RWPE2 (cell line): ENCODE data around the gene MPZL3.

Experiments used
- ATAC-seq: fragments of 200-7000 bp; cut with Tn5 transposase; 3 replicates; pipeline ENCODE4 v1.9.1; 2021; ENCODE audit warnings: low read depth
- DNase-seq: peaks from one replicate; pipeline ENCODE4 v3.0.0-alpha.2; 2020; ENCODE audit warnings: low spot score
- H3K27ac ChIP-seq: fragments of 450-650 bp; 2 replicates; pipeline ENCODE4 v1.5.1; 2017; ENCODE audit warnings: mild to moderate bottlenecking; ENCODE audit not compliant: poor library complexity, severe bottlenecking
- H3K27me3 ChIP-seq: fragments of 250-450 bp; sonication (Bioruptor Pico); 2 replicates; pipeline ENCODE4 v1.5.1; 2021; ENCODE audit warnings: mild to moderate bottlenecking, moderate library complexity; ENCODE audit not compliant: insufficient read depth, poor library complexity, severe bottlenecking
- H3K36me3 ChIP-seq: fragments of 250-450 bp; sonication (Bioruptor Pico); 2 replicates; pipeline ENCODE4 v1.5.1; 2020; ENCODE audit warnings: low read depth, mild to moderate bottlenecking, moderate library complexity
- H3K4me1 ChIP-seq: fragments of 250-450 bp; sonication (Bioruptor Pico); 2 replicates; pipeline ENCODE4 v1.5.1; 2021; ENCODE audit warnings: mild to moderate bottlenecking, moderate library complexity; ENCODE audit not compliant: insufficient read depth, poor library complexity, severe bottlenecking
- H3K4me3 ChIP-seq: fragments of 250-450 bp; sonication (Bioruptor Pico); 2 replicates; pipeline ENCODE4 v1.5.1; 2021; ENCODE audit warnings: mild to moderate bottlenecking, moderate library complexity; ENCODE audit not compliant: severe bottlenecking
- H3K9me3 ChIP-seq: fragments of 250-450 bp; sonication (Bioruptor Pico); 2 replicates; pipeline ENCODE4 v1.5.1; 2021; ENCODE audit warnings: mild to moderate bottlenecking, moderate library complexity; ENCODE audit not compliant: severe bottlenecking
- TF ChIP-seq, protein P1 (sequence below): fragments of 450-650 bp; IDR thresholded peaks from one replicate; pipeline ENCODE4 v1.5.1; 2017; ENCODE audit warnings: mild to moderate bottlenecking, moderate library complexity; ENCODE audit not compliant: poor library complexity, severe bottlenecking

Gene MPZL3

DNA sequence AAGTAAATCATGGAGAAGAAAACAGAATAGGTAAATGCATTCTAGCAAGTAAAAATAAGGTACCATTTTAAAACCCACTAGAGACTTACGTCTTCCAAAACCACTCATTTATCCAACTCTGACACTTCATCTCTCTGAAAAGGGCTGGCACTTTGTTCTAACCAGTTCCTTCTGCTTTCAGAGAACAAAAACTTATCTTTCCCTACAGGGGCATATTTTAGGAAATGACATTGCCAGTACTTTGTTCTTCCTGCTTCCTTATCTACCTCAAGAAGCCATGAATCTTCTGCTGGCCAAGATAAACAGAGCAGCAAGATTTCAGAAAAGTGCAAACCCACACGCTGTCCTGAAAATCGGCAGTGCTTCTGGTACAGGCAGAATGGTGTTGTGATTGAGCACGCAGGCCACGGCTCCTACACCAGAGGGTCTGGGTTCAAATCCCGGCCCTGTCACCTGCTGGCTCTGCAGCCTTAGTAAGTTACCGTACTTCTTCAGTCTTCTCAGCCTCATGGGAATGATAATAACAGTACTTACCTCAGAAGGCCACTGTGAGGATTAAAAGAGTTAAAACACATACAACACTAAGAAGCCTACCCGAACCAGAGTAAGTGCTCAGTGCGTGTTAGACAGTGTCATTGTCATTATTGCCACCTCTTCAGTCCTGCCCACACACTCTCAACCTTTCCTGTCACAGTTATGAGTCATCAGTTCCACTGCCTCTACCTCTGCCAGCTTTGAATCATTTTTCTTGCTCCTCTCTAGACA, 11.0 kb downstream of the MPZL3 start:
- TF ChIP-seq, protein P1, sequence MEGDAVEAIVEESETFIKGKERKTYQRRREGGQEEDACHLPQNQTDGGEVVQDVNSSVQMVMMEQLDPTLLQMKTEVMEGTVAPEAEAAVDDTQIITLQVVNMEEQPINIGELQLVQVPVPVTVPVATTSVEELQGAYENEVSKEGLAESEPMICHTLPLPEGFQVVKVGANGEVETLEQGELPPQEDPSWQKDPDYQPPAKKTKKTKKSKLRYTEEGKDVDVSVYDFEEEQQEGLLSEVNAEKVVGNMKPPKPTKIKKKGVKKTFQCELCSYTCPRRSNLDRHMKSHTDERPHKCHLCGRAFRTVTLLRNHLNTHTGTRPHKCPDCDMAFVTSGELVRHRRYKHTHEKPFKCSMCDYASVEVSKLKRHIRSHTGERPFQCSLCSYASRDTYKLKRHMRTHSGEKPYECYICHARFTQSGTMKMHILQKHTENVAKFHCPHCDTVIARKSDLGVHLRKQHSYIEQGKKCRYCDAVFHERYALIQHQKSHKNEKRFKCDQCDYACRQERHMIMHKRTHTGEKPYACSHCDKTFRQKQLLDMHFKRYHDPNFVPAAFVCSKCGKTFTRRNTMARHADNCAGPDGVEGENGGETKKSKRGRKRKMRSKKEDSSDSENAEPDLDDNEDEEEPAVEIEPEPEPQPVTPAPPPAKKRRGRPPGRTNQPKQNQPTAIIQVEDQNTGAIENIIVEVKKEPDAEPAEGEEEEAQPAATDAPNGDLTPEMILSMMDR: no peak
- ATAC-seq: peak; percentile 89
- H3K4me3 ChIP-seq: no peak overlapping the region

DNA sequence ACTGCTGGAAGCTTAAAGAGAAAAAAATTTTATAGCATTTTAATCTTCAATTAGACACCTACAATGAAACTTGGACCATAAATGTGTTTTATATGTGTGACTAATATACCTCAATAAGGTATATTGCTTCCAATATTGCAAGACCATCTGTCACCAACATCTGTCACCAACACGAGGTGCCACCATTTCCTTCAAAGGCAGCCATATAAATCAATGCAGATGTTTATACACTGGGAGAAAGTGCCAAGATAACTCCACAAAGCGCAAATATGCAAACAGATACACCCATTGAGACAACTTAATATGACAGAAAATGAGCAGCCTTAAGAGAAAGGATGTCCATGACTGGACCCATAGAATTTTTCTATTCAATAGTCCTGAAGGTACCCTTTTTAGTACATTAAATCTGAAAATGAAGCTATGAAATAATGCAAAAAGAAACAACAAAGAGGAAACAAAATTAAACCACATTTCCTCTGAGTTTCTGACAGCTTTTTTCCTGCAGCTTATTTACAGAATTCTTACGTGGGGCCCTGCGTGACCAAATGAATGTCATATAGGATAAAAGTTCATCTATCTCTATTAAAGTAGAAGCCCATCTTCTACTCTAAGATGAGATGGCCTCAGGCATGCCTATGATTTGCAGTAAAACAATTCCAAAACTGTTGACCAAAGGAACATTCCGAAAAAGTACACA, 12.5 kb downstream of the MPZL3 start:
- Histone ChIP-seq H3K27ac (no peak overlapping the region), H3K4me3 (no peak overlapping the region), H3K4me1 (peaks cover 16% of the 10 kb centered on the region), H3K27me3 (no peaks in the 10 kb centered on the region), H3K9me3 (no peaks in the 10 kb centered on the region), H3K36me3 (peaks cover 9% of the 10 kb centered on the region)
- TF ChIP-seq, protein P1: no peak
- DNase-seq: no peak
- no peak for ATAC-seq

More for the DNA sequence above, 11.0 kb downstream of the MPZL3 start:
- no peaks in the 10 kb centered on the region for H3K9me3 ChIP-seq
- no peaks in the 10 kb centered on the region for H3K27me3 ChIP-seq
- peaks cover 3% of the 10 kb centered on the region; the same call in 1 of the 2 replicates for H3K36me3 ChIP-seq
- peaks cover 16% of the 10 kb centered on the region for H3K4me1 ChIP-seq
- H3K27ac ChIP-seq: peak overlapping the region; percentile 15
- DNase-seq: no peak

DNA sequence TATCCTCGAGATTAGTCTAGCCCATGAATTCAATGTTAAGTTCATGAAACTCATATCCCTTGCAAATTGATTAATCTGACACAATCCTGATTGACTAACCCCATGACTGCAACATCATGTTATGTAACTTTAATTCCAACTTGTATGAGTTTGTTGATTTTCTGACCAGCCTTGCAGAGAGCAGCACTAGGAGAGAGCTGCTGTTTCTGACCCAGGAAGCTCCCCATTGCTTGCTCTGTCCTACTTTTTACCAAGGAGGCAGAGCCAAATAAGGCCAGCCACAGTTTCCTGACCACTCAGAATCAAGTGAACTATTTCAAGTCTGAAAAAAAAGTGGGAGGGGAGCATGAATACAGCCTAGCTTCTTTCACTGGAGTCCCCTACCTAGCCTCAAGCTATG, 13.2 kb downstream of the MPZL3 start:
- ATAC-seq (no peak), DNase-seq (no peak)
- H3K36me3 ChIP-seq: peaks cover 11% of the 10 kb centered on the region
- H3K4me3 ChIP-seq: no peak overlapping the region
- no peaks in the 10 kb centered on the region for H3K27me3 ChIP-seq
- H3K4me1 ChIP-seq: peaks cover 16% of the 10 kb centered on the region
- H3K9me3 ChIP-seq: no peaks in the 10 kb centered on the region
- TF ChIP-seq, protein P1: no peak
- no peak overlapping the region for H3K27ac ChIP-seq

DNA sequence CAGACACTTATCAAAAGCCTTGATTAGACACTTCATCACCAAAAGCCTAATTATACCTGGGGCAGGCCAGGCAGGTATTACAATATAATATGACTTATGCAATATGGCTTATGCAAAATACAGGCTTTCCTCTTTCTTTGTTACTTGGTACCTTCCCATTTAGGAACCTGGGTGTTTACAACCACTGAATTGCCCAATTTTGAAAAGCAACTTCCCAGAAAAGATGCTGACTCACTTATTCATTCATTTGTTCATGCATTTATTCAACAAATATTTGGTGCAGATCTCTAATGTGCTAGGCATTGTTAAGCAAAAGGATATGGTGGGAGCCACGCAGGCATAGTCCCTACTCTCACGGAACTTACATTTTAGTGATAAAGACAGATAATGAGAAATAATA, 13.7 kb downstream of the MPZL3 start:
- H3K27ac ChIP-seq: no peak overlapping the region
- no peak for ATAC-seq

More for the DNA sequence above, 13.7 kb downstream of the MPZL3 start:
- Histone ChIP-seq H3K36me3 (peaks cover 11% of the 10 kb centered on the region), H3K9me3 (no peaks in the 10 kb centered on the region), H3K4me3 (no peak overlapping the region), H3K27me3 (no peaks in the 10 kb centered on the region), H3K4me1 (peaks cover 16% of the 10 kb centered on the region)
- TF ChIP-seq, protein P1: no peak
- DNase-seq: no peak
